Measurements from ENCODE around the gene ATP8A2. TPM values are rescaled to one million over a fixed set of nuclear protein-coding genes. Genes with fewer than 3 reads are reported as not detected.

Gene ATP8A2
- total RNA-seq, 4 donors from 2014 or later, result 0.13 to 0.29 (median 0.24) TPM

- TF ChIP-seq POLR2A (IDR thresholded peaks at IDR 0.05) (no peak), CTCF (IDR thresholded peaks at IDR 0.05) (no peak)
- Histone ChIP-seq H3K27ac (no peak overlapping the region), H3K4me1 (no peaks in the 10 kb centered on the region), H3K27me3 (no peaks in the 10 kb centered on the region), H3K36me3 (no peaks in the 10 kb centered on the region), H3K4me3 (replicated peaks in 1 of 3) (no peak overlapping the region), H3K9me3 (no peaks in the 10 kb centered on the region)
- 87 to 90% methylated on average over 12 of the region's 12 CpGs for WGBS, 2 donors
- intact Hi-C loops (cut with DNase I), result no loop called here
- DNase-seq, result no peak
Observed at GRCh38 chr13:25915840-25916518, 544.2 kb downstream of the ATP8A2 start.

DNA sequence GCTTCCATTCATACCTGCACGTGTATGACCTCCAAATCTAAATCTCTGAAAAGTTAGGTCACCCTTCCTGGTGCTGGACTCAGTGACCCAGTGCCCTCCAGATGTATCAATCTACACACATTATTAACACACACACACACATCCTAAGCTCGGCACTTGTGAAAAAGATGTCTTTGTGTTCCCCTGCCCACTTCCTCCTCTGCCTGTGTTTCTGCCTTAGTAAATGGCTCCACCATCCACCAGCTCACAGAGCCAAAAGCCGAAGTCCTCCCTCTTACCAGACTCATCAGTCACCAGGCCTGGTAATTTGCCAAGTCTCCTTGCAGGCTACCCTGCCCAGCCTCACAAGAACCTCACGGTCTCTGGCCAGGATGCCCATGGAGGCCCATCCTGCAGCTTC is 548.5 kb downstream of the ATP8A2 start:
- H3K36me3 ChIP-seq, result no peaks in the 10 kb centered on the region
- intact Hi-C loops (cut with DNase I), result no loop called here
- WGBS, 2 donors, result 89 to 93% methylated on average over 4 of the region's 4 CpGs
- no peaks in the 10 kb centered on the region for H3K27me3 ChIP-seq
- no peaks in the 10 kb centered on the region for H3K4me1 ChIP-seq
- no peak for DNase-seq
- H3K4me3 ChIP-seq (replicated peaks in 1 of 3), result no peak overlapping the region
- TF ChIP-seq CTCF (IDR thresholded peaks at IDR 0.05) (no peak), POLR2A (IDR thresholded peaks at IDR 0.05) (no peak)
- H3K9me3 ChIP-seq, result no peaks in the 10 kb centered on the region
- no peak overlapping the region for H3K27ac ChIP-seq

DNA sequence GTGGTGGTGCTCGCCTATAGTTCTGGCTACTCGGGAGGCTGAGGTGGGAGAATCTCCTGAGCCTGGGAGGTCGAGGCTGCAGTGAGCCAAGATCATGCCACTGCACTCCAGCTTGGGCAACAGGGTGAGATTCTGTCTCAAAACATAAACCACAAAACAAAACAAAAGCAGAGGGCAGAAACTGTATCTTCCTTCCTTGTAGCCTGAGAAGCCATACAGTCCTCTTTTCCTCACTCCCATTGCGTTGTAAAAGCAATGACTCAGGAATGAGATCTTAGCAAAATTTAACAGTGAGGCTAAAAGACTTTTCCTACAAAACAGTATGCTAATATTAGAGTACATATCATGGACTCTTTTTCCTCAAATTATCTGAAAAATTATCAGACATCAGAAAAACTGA is 549.2 kb downstream of the ATP8A2 start:
- WGBS, 2 donors, result 90 to 93% methylated on average over 4 of the region's 4 CpGs
- no peak for TF ChIP-seq CTCF (IDR thresholded peaks at IDR 0.05)
- TF ChIP-seq POLR2A (IDR thresholded peaks at IDR 0.05), result no peak
- Histone ChIP-seq H3K4me3 (replicated peaks in 1 of 3) (no peak overlapping the region), H3K4me1 (no peaks in the 10 kb centered on the region), H3K27ac (no peak overlapping the region), H3K9me3 (no peaks in the 10 kb centered on the region), H3K27me3 (no peaks in the 10 kb centered on the region), H3K36me3 (no peaks in the 10 kb centered on the region)
- intact Hi-C loops (cut with DNase I), result no loop called here
- no peak for DNase-seq

DNA sequence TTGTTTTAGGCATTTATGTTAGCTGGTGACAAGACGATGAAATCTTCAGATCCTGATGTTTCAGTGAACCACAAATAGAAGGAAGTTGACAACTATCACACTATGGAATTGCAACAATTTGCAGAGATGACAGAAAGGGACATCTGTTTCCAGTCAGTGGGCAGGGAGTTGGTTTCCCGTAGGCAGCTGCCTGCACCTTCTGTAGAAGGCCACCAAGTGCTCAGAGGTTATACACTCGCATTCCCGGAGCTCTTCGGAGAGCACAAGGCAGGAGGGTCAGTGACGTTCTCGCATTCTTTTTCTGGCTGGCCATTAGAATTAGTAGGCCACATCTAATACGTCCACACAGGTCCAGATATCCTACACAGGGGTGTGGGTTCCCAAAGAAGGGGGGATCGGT is 550.6 kb downstream of the ATP8A2 start:
- WGBS, 2 donors, result 71 to 78% methylated on average over 9 of the region's 9 CpGs
- Histone ChIP-seq H3K27ac (no peak overlapping the region), H3K4me3 (replicated peaks in 1 of 3) (no peak overlapping the region), H3K4me1 (no peaks in the 10 kb centered on the region), H3K36me3 (no peaks in the 10 kb centered on the region), H3K27me3 (no peaks in the 10 kb centered on the region), H3K9me3 (no peaks in the 10 kb centered on the region)
- intact Hi-C loops (cut with DNase I), result no loop called here
- DNase-seq, result no peak
- TF ChIP-seq CTCF (IDR thresholded peaks at IDR 0.05), result no peak
- TF ChIP-seq POLR2A (IDR thresholded peaks at IDR 0.05), result no peak

DNA sequence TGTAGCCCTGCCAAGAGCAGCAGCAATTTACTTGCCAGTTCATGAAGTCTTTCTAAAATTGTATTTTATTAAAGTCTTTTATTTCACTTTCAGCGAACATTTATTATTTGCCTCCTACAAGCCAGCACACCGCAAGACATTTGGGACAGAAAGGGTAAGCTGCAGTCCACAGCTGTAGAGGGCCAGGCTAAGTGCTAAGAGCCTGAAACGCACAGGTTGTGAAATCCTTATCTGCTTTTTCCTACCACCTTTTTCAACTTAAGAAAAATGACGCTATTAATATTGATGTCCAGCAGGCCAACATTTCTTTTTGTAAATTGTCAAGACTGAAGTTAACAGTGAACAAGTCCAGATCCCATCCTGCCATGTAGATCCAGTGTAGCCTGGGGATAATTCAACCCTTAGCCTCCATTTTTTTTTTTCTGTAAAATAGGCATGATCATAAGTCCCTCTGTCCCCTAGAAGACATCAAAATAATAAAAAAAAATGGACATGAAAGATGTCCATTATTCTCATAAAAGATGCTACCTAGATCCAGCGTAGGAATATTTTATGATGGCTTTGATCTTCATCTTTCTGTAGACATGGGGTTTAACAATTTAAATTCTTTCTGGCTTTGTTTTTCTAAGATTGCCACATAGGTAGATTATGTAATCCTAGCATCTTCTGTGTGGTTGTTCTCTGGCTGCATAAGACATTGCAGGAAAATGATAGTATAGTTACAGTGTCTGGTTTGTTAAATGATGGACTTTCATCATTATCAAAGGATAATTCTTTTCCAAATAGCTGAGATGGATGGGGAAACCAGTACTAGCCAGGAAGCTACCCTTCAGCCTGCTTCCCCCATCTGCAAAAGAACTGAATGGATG is 551.7 kb downstream of the ATP8A2 start:
- intact Hi-C loops (cut with DNase I), result no loop called here
- WGBS, 2 donors, result 84 to 90% methylated on average over 5 of the region's 5 CpGs

More for the DNA sequence above, 551.7 kb downstream of the ATP8A2 start:
- Histone ChIP-seq H3K27ac (no peak overlapping the region), H3K4me3 (replicated peaks in 1 of 3) (no peak overlapping the region), H3K36me3 (no peaks in the 10 kb centered on the region), H3K4me1 (no peaks in the 10 kb centered on the region), H3K27me3 (no peaks in the 10 kb centered on the region), H3K9me3 (no peaks in the 10 kb centered on the region)
- TF ChIP-seq CTCF (IDR thresholded peaks at IDR 0.05) (no peak), POLR2A (IDR thresholded peaks at IDR 0.05) (no peak)
- no peak for DNase-seq
